ENCODE measurements around the gene ATRIP.
A peak's percentile ranks its signal among the peaks of the same experiment; 100 is the strongest.

DNA sequence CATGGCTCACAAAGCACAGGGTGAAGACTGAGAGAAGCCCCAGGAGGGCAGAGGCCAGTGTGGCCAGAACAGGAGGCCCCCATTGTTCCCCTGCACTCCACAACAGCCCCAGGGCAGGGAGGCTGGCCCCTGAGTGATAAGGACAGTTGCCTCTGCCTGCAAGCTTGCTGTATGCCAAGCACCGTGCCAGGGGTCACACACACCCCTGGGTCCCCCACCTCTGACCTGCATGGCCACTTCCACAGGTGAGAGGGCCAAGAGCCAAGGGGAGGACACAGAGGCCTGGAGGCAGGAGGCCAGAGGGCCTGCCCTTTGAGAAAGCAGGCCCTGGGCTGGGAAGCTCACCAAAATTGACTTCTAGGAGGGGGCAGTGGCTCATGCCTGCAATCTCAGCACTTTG lies 23.7 kb downstream of the ATRIP start:
- TF ChIP-seq, protein P1, sequence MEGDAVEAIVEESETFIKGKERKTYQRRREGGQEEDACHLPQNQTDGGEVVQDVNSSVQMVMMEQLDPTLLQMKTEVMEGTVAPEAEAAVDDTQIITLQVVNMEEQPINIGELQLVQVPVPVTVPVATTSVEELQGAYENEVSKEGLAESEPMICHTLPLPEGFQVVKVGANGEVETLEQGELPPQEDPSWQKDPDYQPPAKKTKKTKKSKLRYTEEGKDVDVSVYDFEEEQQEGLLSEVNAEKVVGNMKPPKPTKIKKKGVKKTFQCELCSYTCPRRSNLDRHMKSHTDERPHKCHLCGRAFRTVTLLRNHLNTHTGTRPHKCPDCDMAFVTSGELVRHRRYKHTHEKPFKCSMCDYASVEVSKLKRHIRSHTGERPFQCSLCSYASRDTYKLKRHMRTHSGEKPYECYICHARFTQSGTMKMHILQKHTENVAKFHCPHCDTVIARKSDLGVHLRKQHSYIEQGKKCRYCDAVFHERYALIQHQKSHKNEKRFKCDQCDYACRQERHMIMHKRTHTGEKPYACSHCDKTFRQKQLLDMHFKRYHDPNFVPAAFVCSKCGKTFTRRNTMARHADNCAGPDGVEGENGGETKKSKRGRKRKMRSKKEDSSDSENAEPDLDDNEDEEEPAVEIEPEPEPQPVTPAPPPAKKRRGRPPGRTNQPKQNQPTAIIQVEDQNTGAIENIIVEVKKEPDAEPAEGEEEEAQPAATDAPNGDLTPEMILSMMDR (IDR thresholded peaks at IDR 0.05; ENCODE audit: low read depth, low read length, missing input control): no peak
- TF ChIP-seq RXRA (IDR thresholded peaks at IDR 0.05): peak; percentile 90 to 94
- peak; percentile 33 to 50 for TF ChIP-seq JUND (IDR thresholded peaks at IDR 0.05)
- TF ChIP-seq TAF1 (conservative IDR thresholded peaks at IDR 0.05): no peak
- TF ChIP-seq, protein P2, sequence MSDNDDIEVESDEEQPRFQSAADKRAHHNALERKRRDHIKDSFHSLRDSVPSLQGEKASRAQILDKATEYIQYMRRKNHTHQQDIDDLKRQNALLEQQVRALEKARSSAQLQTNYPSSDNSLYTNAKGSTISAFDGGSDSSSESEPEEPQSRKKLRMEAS (IDR thresholded peaks at IDR 0.05): peak; percentile 47
- TF ChIP-seq, protein P3, sequence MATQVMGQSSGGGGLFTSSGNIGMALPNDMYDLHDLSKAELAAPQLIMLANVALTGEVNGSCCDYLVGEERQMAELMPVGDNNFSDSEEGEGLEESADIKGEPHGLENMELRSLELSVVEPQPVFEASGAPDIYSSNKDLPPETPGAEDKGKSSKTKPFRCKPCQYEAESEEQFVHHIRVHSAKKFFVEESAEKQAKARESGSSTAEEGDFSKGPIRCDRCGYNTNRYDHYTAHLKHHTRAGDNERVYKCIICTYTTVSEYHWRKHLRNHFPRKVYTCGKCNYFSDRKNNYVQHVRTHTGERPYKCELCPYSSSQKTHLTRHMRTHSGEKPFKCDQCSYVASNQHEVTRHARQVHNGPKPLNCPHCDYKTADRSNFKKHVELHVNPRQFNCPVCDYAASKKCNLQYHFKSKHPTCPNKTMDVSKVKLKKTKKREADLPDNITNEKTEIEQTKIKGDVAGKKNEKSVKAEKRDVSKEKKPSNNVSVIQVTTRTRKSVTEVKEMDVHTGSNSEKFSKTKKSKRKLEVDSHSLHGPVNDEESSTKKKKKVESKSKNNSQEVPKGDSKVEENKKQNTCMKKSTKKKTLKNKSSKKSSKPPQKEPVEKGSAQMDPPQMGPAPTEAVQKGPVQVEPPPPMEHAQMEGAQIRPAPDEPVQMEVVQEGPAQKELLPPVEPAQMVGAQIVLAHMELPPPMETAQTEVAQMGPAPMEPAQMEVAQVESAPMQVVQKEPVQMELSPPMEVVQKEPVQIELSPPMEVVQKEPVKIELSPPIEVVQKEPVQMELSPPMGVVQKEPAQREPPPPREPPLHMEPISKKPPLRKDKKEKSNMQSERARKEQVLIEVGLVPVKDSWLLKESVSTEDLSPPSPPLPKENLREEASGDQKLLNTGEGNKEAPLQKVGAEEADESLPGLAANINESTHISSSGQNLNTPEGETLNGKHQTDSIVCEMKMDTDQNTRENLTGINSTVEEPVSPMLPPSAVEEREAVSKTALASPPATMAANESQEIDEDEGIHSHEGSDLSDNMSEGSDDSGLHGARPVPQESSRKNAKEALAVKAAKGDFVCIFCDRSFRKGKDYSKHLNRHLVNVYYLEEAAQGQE (IDR thresholded peaks at IDR 0.05): no peak
- peak; percentile 18 for TF ChIP-seq YY1 (IDR thresholded peaks at IDR 0.05)
- TF ChIP-seq GABPA (IDR thresholded peaks at IDR 0.05 in 1 of 2, conservative IDR thresholded peaks at IDR 0.05 in 1 of 2): no peak
- TF ChIP-seq FOXA1 (IDR thresholded peaks at IDR 0.05): no peak
- peak; percentile 69 for TF ChIP-seq SP1 (IDR thresholded peaks at IDR 0.05)
- TF ChIP-seq EGR1 (IDR thresholded peaks at IDR 0.05; ENCODE audit: low read depth in 2 of 2): no peak
- peak; percentile 84 for TF ChIP-seq HNF4A (conservative IDR thresholded peaks at IDR 0.05)
- peak; percentile 59 for TF ChIP-seq HNF4G (IDR thresholded peaks at IDR 0.05)
- TF ChIP-seq RAD21 (IDR thresholded peaks at IDR 0.05): peak in 1 of 2 donors; percentile 37

Measured in liver (tissue), 3 donors.